Fibroblast of skin of back (primary cell): ENCODE data around the gene WTAP.
"Not testable (repeated sequence)": the region's sequence is repeated elsewhere in the genome, so short reads cannot be mapped to it uniquely, and the experiment has no call there.

Experiments
- DNase-seq: peaks from one replicate; pipeline ENCODE4 v3.0.0-alpha.2; 2013

Gene WTAP

DNA sequence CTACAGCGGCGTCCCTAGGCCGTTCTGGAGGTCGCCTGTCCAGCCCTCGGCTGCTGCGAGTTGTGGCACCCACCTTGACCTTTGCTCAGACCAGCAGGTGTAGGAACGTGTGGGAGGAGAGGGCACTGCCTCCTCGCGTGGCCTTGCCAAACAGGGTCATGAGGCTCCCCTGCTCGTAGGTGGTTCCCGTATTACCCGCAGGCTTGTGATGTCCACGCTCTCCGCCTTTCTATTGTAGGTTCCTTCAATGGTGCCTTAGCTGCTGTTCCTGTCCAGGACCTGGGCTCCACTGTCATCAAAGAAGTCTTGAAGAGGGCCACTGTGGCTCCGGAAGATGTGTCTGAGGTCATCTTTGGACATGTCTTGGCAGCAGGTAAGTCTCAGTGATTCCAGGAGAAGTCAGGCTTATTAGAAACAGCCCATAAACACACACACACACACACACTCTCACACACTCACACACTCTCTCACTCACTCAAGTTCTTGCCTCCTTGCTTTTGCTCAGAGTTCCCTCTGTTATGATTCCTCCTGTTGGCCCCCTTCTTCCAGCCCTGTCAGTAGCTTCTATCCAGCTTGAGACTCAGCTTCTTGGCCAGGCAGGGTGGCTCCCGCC lies 35.5 kb downstream of the WTAP start:
- no peak for DNase-seq

DNA sequence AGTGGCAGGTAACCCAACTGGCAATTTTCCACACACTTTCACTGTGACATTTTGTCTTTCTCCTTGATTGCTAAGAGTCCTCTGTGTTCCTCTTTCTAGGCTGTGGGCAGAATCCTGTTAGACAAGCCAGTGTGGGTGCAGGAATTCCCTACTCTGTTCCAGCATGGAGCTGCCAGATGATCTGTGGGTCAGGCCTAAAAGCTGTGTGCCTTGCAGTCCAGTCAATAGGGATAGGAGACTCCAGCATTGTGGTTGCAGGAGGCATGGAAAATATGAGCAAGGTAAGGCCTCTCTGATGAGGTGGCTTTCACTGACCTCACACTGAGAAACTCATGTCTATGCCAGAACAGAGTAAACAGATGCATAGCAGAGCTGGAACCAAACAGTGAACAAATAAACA lies 39.6 kb downstream of the WTAP start:
- no peak for DNase-seq

DNA sequence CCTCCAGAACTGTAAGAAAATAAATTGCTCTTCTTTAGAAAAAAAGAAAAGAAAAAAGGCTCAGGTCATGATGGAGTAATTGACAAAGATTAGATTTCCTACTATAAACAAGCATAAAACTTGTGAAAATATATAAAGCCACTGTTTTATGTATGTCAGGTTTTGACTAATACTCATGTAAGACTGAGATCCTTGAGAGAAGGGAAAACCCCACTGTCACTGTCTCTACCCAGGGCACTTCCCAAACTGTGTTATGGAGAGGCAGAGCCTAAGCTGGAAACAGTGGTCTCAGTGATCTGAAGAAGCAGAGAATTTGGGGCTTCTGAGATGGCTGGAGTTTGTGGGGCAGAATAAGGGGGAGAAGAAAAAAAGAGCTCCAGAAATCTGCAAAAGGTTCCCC lies 42.2 kb downstream of the WTAP start:
- no peak for DNase-seq

DNA sequence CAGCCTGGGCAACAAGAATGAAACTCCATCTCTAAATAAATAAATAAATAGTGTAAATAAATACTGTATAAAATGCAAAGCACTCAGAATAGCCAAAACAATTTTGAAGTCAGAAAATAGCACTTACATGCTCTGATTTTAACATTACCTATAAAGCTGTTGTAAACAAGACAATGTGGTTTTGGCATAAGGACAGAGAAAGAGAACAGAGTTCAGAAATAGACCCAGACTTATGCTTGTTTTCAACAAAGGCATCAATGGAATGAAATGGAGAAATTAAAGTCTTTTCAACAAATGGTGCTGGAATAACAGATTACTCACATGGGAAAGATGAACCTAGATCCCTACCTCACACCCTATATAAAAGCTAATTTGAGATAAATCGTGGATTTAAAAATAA lies 44.9 kb downstream of the WTAP start:
- no peak for DNase-seq

DNA sequence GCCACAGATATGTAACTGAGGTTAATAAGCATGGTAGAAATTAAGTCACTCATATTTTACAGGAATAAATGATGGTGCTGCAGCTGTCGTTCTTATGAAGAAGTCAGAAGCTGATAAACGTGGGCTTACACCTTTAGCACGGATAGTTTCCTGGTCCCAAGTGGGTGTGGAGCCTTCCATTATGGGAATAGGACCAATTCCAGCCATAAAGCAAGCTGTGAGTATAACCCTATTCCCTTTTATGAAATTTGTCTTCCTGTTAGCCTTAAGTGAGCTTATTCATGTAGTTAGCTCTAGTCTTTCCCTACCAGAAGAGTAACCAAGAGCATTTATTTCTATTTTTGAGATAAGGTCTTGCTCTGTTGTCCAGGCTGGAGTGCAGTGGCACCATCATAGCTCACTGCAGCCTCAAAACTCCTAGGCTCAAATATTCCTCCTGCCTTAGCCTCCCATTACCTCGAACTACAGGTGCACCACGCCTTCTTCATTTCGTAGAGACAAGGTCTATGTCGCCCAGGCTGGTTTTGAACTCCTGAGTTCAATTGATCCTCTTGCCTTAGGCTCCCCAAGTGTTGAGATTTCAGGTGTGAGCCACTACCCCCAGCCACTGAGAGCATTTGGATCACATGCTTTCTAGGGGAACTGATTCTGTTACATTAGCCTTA lies 50.1 kb downstream of the WTAP start:
- no peak for DNase-seq

DNA sequence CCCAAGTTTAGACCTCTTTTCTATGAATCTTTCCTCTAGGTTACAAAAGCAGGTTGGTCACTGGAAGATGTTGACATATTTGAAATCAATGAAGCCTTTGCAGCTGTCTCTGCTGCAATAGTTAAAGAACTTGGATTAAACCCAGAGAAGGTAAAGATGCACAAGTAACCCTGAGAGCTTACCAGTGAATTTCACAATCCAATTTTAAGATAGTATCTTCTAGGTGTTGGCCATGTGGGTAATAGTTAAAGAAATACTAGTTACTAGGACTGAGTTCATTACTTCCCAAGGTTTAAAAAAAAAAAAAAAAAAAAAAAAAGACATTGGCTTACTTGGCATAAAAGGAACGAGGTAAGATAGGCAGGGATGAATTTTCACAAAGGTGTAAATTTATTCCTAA lies 50.8 kb downstream of the WTAP start:
- no peak for DNase-seq

DNA sequence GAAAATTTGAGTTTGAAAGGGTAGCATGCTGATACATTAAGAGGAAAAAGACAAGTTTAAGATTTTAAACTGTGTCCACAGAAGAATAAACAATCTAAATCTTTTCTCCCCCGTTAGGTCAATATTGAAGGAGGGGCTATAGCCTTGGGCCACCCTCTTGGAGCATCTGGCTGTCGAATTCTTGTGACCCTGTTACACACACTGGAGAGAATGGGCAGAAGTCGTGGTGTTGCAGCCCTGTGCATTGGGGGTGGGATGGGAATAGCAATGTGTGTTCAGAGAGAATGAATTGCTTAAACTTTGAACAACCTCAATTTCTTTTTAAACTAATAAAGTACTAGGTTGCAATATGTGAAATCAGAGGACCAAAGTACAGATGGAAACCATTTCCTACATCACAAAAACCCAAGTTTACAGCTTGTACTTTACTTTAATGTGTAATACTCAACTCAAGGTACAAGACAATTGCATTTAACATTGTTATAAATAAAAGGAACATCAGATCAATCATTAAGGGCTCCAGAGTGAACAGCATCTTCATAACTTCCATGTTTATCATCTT lies 51.3 kb downstream of the WTAP start:
- no peak for DNase-seq

DNA sequence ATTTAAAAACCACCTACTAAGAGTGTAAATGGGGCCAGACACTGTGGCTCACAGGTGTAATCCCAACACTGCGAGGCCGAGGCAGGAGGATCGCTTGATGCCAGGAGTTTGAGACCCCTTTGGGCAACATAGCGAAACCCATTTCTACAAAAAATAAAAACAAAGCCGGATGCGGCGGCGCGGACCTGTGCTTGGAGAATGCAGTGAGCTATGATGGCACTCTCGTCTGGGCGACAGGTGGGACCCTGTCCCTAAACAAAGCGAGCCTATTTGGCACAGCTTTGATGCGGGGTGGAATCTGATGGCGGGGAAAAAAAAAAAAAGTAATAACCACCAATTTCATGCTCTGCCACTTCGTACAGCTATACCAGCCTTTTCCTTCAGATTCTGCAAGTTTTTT lies 61.0 kb downstream of the WTAP start:
- no peak for DNase-seq

DNA sequence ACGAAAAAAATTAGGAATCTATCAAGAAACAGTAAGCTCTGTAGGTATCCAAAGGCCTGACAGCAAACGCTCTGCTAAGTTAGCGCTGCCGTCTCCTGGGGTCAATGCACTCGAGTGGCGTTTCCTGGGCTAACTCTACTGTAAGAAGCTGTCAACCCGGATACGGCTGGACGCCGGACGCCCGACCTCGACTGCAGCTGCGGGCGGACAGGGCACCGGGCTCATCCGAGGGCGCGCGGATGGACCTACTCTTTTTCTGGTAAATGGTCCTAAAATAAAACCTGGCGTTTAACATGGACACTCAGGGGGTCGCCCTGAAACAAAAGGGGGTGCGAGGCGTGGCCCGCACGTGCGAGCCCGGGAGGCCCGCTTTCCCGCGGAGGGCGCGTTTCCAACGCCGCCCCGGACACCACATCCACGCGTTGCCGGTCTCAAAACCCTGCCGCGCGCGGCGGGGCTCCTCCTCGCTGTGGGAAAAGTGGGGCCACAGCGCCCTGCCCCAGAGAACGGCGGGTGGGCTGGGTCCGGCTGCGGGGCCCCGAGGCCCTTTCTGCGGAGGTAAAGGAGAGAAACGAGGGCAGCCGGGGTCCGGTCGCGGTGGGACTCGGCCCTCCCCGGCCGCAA lies 61.6 kb downstream of the WTAP start:
- peak; percentile 44 for DNase-seq

DNA sequence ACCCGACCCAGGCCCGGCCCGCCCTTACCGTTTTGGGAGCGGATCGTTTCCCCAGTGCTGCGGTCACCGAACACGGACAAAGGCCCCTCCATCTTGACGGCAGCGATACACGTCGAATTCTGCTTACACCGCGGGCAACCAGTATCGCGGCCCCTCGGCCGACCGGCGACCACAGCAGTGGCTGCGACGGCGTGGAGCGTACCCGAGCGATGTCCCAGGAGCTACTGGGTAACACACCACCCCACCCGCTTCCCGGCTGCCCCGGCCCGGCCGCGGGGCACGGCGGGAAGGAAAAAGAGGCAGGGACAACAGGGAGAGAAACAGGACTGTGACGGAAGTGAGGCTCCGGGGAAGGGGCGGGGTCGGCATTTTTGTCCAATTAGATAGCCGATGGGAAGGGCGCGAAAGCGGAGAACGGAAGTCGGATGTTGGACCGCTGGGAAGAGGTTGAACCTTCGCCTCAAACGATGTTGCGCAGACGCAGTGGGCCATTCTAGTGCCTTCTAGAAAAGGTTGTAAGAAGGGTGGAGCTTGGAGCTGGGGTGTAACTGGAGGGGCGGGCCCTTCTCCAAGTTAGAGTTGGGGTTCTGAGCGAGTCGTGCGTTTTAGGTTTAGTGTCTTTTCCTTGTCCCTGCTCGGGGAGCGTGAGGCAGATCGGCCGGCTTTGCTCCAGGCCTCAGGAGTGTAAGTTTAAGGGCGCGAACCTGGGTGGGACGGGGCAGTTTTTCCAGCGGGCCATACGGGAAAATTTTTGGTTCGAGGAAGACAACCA lies 62.3 kb downstream of the WTAP start, which contains the start of gene TCP1:
Gene TCP1 (minus strand): TSS at position 226 of the 772 bp plus-strand sequence. CDS start 134 bp downstream, at position 92.
- DNase-seq: peak; percentile 100

DNA sequence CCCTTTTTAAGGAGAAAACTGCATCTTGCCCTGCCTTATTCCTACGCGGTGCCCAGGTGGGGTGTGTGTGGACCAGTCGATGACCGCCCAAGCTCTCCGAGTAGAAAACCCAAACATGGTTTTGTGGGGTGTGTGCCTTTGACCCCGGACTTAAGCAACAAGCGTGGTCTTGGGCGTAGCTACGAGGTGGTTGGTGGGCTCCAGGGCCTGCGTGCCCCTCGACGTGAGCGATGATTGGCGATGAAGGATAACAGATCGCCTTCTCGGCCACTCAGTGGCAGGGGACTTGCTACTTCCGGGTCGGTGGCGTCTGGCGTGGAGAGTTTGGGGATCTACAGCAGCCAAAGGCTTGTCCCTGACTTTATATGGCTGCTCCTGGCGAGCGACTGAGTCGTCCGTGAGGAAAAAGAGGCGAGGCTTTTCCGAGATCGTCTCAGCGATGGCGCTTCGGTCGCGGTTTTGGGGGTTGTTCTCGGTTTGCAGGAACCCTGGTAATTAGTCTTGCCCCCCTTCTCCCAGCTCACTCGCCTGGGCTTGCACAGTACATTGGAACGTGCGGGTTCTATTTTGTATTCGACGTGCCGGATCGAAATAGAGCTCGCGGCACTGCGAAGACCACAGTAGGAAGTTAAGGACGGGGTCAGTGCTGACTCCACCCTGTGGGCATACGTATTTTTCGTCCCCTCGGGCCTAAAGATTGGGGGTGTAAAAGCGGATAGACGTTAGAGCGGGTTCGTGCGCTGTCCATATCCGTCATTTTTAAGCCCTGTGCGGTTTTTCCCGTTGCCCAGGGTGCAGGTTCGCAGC lies 63.0 kb downstream of the WTAP start, which contains the start of gene MRPL18:
Gene MRPL18 (plus strand): TSS at position 319 of the 807 bp plus-strand sequence. CDS start 121 bp downstream, at position 440.
- DNase-seq: peak; percentile 99

DNA sequence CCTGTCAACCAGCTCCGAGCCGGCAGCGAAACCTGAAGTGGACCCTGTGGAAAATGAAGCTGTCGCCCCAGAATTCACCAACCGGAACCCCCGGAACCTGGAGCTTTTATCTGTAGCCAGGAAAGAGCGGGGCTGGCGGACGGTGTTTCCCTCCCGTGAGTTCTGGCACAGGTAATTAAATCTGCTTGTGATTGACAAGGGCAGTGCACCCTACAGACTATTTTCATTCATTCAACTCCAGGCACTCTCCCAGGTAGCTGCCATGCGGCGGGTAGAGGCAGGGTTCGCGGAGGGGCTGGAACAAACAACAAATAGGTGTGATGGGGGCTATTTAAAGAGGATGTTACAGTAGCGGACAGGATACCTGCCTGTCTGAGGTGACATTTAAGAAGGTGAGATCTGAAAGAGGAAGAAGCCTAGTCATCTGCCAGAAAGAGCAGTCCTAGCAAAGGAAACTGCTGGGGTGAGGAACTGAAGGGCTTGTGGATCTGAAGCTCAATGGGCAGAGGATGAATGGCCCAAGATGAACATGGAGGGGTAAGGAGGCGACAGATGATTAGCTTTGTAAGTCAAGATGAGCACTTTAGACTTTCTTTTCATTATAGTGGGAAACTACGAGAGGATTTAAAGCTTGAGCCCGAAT lies 63.8 kb downstream of the WTAP start:
- no peak for DNase-seq

DNA sequence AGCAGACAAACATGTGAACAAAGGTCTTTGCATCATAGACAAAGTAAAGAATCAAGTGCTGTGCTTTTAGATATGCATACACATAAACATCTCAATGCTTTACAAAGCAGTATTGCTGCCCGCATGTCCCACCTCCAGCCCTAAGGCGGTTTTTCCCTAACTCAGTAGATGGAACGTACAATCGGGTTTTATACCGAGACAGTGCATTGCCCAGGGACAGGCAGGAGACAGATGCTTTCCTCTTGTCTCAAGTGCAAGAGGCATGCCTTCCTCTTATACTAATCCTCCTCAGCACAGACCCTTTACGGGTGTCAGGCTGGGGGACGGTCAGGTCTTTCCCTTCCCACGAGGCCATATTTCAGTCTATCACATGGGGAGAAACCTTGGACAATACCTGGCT lies 67.7 kb downstream of the WTAP start:
- DNase-seq: not testable (repeated sequence)

DNA sequence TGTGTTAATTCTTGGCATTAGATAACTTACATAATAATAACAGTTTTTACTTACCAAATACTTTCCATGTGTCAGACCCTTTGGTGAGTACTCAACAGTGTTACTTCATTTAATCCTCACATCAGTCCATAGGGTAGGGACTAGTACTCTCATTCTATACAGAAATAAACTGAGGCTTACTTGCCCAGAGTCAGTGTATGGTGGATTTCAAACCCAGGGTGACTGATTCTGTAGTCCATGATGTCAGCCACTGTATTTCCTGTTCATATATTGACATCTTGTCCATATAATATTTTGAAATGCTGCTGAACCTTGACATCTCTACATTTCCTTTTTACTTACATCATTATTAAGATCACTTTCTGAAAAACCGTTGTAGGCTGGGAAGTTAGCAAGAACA lies 70.2 kb downstream of the WTAP start:
- DNase-seq: no peak

DNA sequence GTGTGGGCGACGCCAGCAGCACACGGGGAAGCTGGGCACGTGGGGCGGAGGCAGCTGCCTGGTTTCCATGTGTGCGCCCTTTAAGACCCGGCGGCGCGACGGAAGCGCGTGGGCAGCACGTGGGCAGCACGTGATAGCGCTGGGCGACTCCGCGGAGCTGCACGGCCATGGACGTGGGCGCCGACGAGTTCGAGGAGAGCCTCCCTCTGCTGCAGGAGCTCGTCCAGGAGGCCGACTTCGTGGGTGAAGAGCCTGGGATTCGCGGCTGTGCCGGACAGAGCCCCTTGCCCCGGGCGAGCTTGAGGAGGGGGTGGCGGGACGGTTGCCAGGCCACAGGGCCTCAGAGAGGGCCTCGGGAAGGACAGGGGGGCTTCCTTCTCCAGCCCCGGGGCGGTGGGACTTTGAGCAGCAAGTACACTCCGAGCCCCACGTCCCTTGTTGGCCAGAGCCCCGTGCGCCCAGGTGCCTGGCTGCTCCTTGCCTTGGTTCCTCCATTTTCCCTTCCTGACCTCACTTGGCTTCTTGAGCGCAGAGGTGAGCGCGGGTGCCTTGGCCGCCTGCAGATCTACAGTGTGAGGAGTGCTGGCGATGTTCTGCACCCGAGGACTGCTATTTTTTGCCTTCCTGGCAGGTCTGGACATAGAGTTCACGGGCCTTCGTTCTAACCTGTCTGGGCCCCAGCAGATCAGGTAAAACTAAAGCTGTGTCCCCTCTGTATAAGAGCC lies 73.0 kb downstream of the WTAP start, which contains the start of gene PNLDC1:
Gene PNLDC1 (plus strand): TSS at position 136 of the 725 bp plus-strand sequence. CDS start 32 bp downstream, at position 168.
- DNase-seq: no peak

DNA sequence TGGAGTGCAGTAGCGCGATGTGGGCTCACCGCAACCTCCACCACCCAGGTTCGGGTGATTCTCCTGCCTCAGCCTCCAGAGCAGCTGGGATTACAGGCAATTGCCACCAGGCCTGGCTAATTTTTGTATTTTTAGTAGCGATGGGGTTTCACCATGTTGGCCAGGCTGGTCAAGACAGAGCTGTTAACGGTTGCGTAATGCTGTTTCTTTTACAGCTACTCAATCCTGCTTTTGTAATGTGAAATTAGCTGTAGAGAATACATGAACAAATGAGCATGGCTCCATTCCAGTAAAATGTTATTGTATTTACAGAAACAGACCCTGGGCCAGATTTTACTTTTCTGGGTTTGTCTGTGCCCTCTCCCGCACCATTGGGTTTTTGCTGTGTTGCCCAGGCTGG lies 74.6 kb downstream of the WTAP start:
- DNase-seq: no peak

DNA sequence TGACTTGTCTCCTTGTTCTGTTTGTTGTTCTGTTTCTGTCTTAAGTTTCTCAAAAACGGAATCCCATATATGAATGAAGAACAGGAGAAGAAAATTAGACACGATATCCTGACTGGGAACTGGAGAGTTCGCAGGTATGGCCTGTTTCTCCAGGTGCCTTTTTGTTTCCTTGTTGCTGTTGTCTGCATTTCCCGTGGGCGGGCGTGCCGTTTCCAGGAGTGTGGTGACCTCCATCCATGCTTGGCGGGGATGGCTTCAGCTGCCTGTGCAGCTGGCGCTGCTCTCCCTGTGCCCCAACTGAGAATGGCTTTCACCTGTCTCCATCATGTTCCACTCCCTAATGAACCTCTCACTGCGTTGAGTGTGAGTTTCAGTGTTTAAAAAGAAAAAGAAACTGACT lies 77.2 kb downstream of the WTAP start:
- DNase-seq: no peak

DNA sequence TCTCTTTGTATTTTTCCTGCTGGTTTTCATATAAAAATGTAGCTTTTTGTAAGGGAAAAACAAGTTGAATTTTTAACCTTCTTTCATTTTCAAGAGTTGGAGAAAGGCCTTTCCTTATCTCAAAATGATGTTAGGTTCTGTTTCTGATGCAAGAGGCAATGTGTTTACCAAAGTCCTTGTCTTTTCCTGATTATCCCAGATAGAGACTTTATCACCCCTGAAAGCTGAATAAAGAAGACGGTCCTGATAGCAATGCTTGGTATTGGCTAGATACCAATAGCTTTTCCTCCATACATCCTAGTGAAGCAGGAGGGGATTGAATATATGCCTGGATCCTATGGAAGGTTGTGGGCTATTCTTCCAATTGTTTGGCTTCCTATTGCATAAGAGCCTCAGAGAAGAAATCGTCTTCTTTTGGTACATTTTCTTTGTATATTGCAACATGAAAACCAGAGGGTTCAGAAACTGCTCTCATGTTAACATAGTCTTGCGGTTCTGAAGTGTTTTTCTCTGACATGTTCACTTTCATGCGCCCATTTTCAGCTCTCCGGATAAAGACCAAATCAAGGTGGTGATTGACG lies 78.2 kb downstream of the WTAP start:
- no peak for DNase-seq
